Progenitor cell of endocrine pancreas (in vitro differentiated cells): ENCODE data around the gene ANO4. TPM values are rescaled to one million over a fixed set of nuclear protein-coding genes. Genes with fewer than 3 reads are reported as not detected.

ENCODE experiments used
- DNase-seq: peaks from one replicate; pipeline ENCODE4 v3.0.0; 2021; ENCODE audit warnings: low spot score; ENCODE audit not compliant: unreplicated experiment
- H3K27ac Mint-ChIP-seq: 2 replicates; pipeline ENCODE4 v1.8.0; 2021; ENCODE audit warnings: mild to moderate bottlenecking, moderate library complexity, mixed read lengths
- H3K27me3 Mint-ChIP-seq: 2 replicates; pipeline ENCODE4 v1.8.0; 2021; ENCODE audit warnings: mixed read lengths
- H3K36me3 Mint-ChIP-seq: 2 replicates; pipeline ENCODE4 v1.8.0; 2022; ENCODE audit warnings: mixed read lengths; ENCODE audit not compliant: insufficient read depth
- H3K4me1 Mint-ChIP-seq: 2 replicates; pipeline ENCODE4 v1.8.0; 2021; ENCODE audit warnings: low read depth, mixed read lengths
- H3K4me3 Mint-ChIP-seq: 2 replicates; pipeline ENCODE4 v1.8.0; 2021; ENCODE audit warnings: low read depth, mild to moderate bottlenecking, moderate library complexity, mixed read lengths
- H3K9me3 Mint-ChIP-seq: 2 replicates; pipeline ENCODE4 v1.8.0; 2021; ENCODE audit warnings: low read depth, mixed read lengths
- total RNA-seq: library from RNA; stranded (reverse); gene quantifications from 2 replicates; pipeline ENCODE4 v1.2.1, GENCODE V29; 2021
- TF ChIP-seq, protein P1 (sequence below): fragments of 200-600 bp; sonication (generic); IDR thresholded peaks from one replicate; pipeline ENCODE4 v1.5.0; 2021; ENCODE audit warnings: antibody characterized with exemption, mild to moderate bottlenecking; ENCODE audit not compliant: unreplicated experiment

The ANO4 gene
- total RNA-seq, 1 donor from 2014 or later: 0.38 TPM

DNA sequence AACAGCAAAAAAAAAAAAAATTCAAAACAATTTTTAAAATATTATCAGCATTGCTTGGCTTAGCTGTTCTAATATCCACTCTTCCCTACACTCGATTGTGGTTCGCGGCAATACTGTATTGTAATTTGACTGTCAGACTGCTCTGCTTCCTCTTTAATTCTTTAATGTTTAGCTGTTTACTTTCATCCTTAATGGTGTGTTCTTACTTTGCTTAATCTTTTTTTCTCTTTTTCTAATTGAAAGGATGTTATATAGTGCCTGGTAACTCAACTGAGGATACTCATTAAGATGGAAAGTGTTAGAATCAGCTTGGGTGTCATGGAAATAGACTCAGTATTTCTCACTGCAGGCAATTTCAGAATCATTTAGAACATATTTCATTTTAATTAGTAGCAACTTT, 2.0 kb downstream of the ANO4 start:
- no peak overlapping the region for H3K4me3 Mint-ChIP-seq
- H3K4me1 Mint-ChIP-seq: no peaks in the 10 kb centered on the region
- TF ChIP-seq, protein P1, sequence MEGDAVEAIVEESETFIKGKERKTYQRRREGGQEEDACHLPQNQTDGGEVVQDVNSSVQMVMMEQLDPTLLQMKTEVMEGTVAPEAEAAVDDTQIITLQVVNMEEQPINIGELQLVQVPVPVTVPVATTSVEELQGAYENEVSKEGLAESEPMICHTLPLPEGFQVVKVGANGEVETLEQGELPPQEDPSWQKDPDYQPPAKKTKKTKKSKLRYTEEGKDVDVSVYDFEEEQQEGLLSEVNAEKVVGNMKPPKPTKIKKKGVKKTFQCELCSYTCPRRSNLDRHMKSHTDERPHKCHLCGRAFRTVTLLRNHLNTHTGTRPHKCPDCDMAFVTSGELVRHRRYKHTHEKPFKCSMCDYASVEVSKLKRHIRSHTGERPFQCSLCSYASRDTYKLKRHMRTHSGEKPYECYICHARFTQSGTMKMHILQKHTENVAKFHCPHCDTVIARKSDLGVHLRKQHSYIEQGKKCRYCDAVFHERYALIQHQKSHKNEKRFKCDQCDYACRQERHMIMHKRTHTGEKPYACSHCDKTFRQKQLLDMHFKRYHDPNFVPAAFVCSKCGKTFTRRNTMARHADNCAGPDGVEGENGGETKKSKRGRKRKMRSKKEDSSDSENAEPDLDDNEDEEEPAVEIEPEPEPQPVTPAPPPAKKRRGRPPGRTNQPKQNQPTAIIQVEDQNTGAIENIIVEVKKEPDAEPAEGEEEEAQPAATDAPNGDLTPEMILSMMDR: no peak
- no peaks in the 10 kb centered on the region for H3K36me3 Mint-ChIP-seq
- H3K27ac Mint-ChIP-seq: no peak overlapping the region
- no peak for DNase-seq
- H3K27me3 Mint-ChIP-seq: peaks cover 22% of the 10 kb centered on the region
- H3K9me3 Mint-ChIP-seq: no peaks in the 10 kb centered on the region

GRCh38 chr12:100797246-100797645, 2.7 kb downstream of the ANO4 start:
- no peaks in the 10 kb centered on the region for H3K4me1 Mint-ChIP-seq
- H3K9me3 Mint-ChIP-seq: no peaks in the 10 kb centered on the region
- peaks cover 23% of the 10 kb centered on the region for H3K27me3 Mint-ChIP-seq
- H3K36me3 Mint-ChIP-seq: no peaks in the 10 kb centered on the region
- TF ChIP-seq, protein P1: no peak
- no peak for DNase-seq
- H3K4me3 Mint-ChIP-seq: no peak overlapping the region
- no peak overlapping the region for H3K27ac Mint-ChIP-seq

DNA sequence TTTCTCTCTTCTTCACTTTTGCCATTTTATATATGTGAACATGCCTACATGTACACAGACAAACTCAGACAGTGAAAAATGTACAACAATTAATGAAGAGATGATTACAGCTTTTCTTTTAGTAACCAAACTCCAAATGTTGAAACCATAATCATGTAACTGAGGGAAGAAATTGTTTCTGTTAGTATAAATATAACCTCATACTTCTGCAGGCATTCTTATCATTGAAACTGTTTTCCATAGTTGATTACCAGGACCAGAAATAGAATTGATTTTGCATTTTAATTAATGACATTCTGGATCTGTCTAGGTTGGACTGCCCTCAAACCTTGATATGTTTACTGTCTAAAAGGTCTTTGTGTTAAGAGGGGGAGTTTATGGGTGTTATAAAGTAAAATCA, 3.2 kb downstream of the ANO4 start:
- H3K4me3 Mint-ChIP-seq: no peak overlapping the region
- no peak for DNase-seq
- H3K36me3 Mint-ChIP-seq: no peaks in the 10 kb centered on the region
- TF ChIP-seq, protein P1: no peak
- no peaks in the 10 kb centered on the region for H3K4me1 Mint-ChIP-seq
- no peak overlapping the region for H3K27ac Mint-ChIP-seq
- H3K27me3 Mint-ChIP-seq: peaks cover 26% of the 10 kb centered on the region
- no peaks in the 10 kb centered on the region for H3K9me3 Mint-ChIP-seq

GRCh38 chr12:100798286-100799160, 3.9 kb downstream of the ANO4 start:
- H3K27ac Mint-ChIP-seq: no peak overlapping the region
- no peak for DNase-seq
- H3K27me3 Mint-ChIP-seq: peaks cover 26% of the 10 kb centered on the region
- H3K36me3 Mint-ChIP-seq: no peaks in the 10 kb centered on the region
- no peak overlapping the region for H3K4me3 Mint-ChIP-seq
- TF ChIP-seq, protein P1: no peak
- H3K9me3 Mint-ChIP-seq: no peaks in the 10 kb centered on the region
- no peaks in the 10 kb centered on the region for H3K4me1 Mint-ChIP-seq

DNA sequence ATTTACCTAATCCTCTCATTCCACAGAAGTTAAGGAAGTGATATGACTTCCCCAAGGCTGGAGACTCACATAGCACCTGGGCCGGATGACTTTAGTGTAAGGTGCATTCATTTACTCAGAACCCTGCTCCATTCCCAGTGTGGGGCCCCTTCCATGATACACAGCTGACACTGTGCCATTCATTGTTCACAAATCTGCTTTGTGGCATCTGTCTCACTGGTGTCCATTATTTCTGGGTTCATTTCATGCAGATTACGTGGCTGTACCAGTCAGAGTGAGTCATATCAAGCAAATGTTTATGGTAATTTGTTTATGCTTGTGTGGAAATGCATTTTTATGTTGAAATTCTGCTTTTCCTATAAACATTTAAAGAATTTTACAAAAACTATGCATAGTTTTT, 5.2 kb downstream of the ANO4 start:
- Mint-ChIP-seq H3K9me3 (no peaks in the 10 kb centered on the region), H3K27ac (no peak overlapping the region), H3K36me3 (no peaks in the 10 kb centered on the region), H3K4me1 (no peaks in the 10 kb centered on the region), H3K4me3 (no peak overlapping the region), H3K27me3 (peaks cover 18% of the 10 kb centered on the region)
- DNase-seq: no peak
- TF ChIP-seq, protein P1: no peak
